ENCODE results near the gene CREB3L2. TPM values are rescaled to one million over a fixed set of nuclear protein-coding genes. Genes with fewer than 3 reads are reported as not detected.

CREB3L2 gene
- total and polyA plus RNA-seq, 2 of the 4 experiments (the other 2 are of a cell fraction) = 42.3 to 57.9 TPM

DNA sequence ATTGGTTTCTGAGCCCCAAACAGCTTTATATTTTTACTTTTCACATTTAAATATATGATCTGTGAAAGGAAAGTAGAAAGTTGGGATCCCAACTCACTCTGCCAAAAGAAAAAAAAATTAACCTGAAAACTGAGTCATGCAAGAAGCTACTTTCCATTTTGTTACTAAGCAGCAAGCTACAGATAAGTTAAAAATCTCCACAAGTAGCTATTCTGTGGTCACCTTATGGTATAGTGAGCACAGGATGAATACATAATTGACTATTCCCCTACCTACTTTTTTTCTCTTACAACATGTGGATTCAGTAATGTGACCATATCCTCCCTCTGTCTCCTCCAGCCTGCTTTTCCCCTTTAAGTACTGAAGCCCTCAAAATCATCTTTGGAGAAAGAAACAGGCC lies 30.3 kb upstream of the CREB3L2 start:
- DNase-seq = no peak
- Histone ChIP-seq H3K4ac (ENCODE audit: low read depth, low read length) (no peak overlapping the region), H2AK5ac (ENCODE audit: low read depth, low read length) (no peak overlapping the region), H2BK120ac (ENCODE audit: low read depth, low read length) (no peak overlapping the region), H2BK20ac (ENCODE audit: low read depth, low read length) (no peak overlapping the region), H3K9me1 (ENCODE audit: insufficient read depth, low read length) (no peaks in the 10 kb centered on the region), H3K27ac (ENCODE audit: insufficient read depth, low read length) (no peak overlapping the region), H4K5ac (ENCODE audit: low read depth, low read length) (no peak overlapping the region), H2AFZ (replicated peaks; ENCODE audit: low read length, poor library complexity) (no peak overlapping the region), H4K8ac (ENCODE audit: low read depth in 2 of 2, low read length in 2 of 2) (no peak overlapping the region), H3K36me3 (ENCODE audit: control insufficient read depth, insufficient read depth, low read length) (no peaks in the 10 kb centered on the region), H3K23ac (ENCODE audit: low read depth, low read length) (no peak overlapping the region), H3K18ac (ENCODE audit: low read depth, low read length) (no peak overlapping the region), H2BK5ac (ENCODE audit: low read depth, low read length, poor library complexity, severe bottlenecking) (no peak overlapping the region), H3K4me1 (ENCODE audit: control insufficient read depth, insufficient read depth, low read length) (no peaks in the 10 kb centered on the region), H4K20me1 (ENCODE audit: insufficient read depth, low read length) (no peaks in the 10 kb centered on the region), H3K9ac (ENCODE audit: low read depth, low read length) (no peak overlapping the region), H2AK9ac (replicated peaks; ENCODE audit: low read depth, low read length, poor library complexity) (no peak overlapping the region), H3K79me1 (ENCODE audit: low read depth in 1 of 2, low read length in 2 of 2) (no peaks in the 10 kb centered on the region), H4K91ac (ENCODE audit: insufficient read depth, low read depth, low read length) (no peak overlapping the region), H3K27me3 (ENCODE audit: control insufficient read depth, insufficient read depth, low read length) (peaks cover 5% of the 10 kb centered on the region), H3K14ac (replicated peaks; ENCODE audit: low read depth, low read length) (no peak overlapping the region), H3K4me2 (ENCODE audit: low read depth, low read length) (no peak overlapping the region), H2BK15ac (ENCODE audit: low read depth, low read length) (no peak overlapping the region), H3K9me3 (ENCODE audit: control insufficient read depth, insufficient read depth, low read length) (peaks cover 3% of the 10 kb centered on the region; the same call in 1 of the 2 replicates), H3K4me3 (ENCODE audit: insufficient read depth, low read depth, low read length) (no peak overlapping the region), H3K56ac (ENCODE audit: extremely low read depth, insufficient read depth, low read length) (no peak overlapping the region)
- intact Hi-C loops (cut with micrococcal nuclease) (no loop called here), in situ Hi-C loops (cut with MboI; ENCODE audit: low sequenced_read_pairs) (no loop called here), dilution Hi-C loops (cut with HindIII; ENCODE audit: low sequenced_read_pairs, unreplicated experiment) (no loop called here)
- no peak for ATAC-seq (ENCODE audit: low read depth)
- CTCF ChIA-PET = interaction anchor here (0.6 kb wide), 1 partner anchor 13 kb away, joined by 3 read pairs; no protein-coding TSS in a partner anchor
- BruUV-seq (replicated peaks) = no TSS peak
- POLR2A ChIA-PET (ENCODE audit: unreplicated experiment) = no interaction called here
- TF ChIP-seq MXI1 (IDR thresholded peaks at IDR 0.05; ENCODE audit: borderline replicate concordance, low read depth, low read length) (no peak), RFX5 (IDR thresholded peaks at IDR 0.05; ENCODE audit: low read depth, low read length) (no peak)
- TF ChIP-seq, protein P1, sequence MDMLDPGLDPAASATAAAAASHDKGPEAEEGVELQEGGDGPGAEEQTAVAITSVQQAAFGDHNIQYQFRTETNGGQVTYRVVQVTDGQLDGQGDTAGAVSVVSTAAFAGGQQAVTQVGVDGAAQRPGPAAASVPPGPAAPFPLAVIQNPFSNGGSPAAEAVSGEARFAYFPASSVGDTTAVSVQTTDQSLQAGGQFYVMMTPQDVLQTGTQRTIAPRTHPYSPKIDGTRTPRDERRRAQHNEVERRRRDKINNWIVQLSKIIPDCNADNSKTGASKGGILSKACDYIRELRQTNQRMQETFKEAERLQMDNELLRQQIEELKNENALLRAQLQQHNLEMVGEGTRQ (IDR thresholded peaks at IDR 0.05; ENCODE audit: low read depth, low read length) = no peak
